HG02763 (cell line): ENCODE results near the gene CEP162.
"Not testable (repeated sequence)": the region's sequence is repeated elsewhere in the genome, so short reads cannot be mapped to it uniquely, and the experiment has no call there.

ENCODE experiments used
- ATAC-seq: cut with Tn5 transposase; IDR thresholded peaks from one replicate; pipeline ENCODE4 v1.9.1; 2021; ENCODE audit warnings: mild to moderate bottlenecking, moderate library complexity; ENCODE audit not compliant: unreplicated experiment

Gene CEP162

DNA sequence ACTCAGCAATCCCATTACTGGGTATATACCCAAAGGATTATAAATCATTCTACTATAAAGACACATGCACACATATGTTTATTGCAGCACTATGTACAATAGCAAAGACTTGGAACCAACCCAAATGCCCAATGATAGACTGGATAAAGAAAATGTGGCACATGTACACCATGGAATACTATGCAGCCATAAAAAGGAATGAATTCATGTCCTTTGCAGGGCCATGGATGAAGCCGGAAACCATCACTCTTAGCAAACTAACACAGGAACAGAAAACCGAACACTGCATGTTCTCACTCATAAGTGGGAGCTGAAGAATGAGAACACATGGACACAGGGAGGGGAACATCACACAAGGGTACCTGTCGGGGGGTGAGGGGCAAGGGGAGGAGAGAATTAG, 63.1 kb downstream of the CEP162 start:
- not testable (repeated sequence) for ATAC-seq

DNA sequence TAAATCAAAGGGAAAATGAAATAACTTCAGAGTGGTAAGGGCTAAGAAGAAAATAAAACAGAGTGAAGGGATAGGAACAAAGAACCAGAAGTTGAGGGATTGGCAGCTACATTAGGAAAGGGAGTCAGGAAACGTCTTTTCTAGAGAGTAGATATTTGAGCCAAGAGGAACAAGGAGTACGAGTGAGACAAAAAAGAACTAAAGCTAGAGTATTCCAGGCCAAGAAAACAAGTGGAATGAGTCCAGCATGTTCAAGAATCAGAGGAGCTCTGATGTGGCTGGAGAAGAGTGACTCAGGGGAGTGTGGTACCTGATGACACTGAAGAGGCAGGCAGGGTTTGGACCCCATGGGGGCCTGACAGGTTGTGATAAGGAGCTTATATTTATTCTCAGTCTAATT, 66.3 kb downstream of the CEP162 start:
- ATAC-seq: no peak

GRCh38 chr6:84156306-84156705, 71.1 kb downstream of the CEP162 start:
- ATAC-seq: no peak

- ATAC-seq: no peak
Measured at GRCh38 chr6:84151669-84152068, 75.8 kb downstream of the CEP162 start.

DNA sequence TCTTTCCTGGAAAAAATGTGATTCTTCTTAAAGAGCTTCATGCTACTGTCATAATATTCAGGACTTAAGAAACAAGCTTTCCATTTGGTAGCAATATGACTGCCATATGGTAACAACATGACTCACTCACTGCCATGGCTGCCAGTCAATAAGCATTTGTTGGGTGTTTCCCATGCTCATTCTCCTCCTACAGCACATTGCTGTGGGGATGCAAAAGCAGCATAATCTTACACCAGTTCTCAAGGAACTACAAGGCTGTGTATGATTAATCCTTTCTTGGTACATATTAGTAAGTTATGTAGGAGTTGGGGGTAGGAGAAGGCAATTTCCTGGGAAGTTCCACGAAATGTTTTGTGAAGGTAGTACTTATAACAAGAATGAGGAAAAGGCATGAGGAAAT, 76.7 kb downstream of the CEP162 start:
- ATAC-seq: no peak

GRCh38 chr6:84141521-84141920, 85.9 kb downstream of the CEP162 start:
- no peak for ATAC-seq

DNA sequence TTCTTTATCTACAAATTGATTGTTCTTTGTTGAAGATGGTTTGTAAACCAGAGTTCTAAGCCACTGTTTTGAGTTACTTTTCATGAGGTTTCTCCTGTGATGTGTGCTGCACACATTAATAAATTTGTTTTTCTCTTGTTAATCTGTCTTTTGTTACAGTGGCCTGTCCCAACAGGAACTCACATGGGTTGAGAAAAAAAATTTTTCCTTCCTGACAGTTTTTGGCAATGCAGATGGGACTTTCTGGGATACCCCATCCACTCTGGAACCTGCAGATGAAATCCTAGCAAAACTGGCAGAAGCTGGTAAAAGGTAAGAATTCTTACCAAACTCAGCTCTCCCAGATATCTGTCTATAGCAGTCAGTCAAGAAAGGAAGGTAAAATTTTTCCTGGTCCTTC, 88.1 kb downstream of the CEP162 start:
- ATAC-seq: no peak

GRCh38 chr6:84137989-84138575, 89.4 kb downstream of the CEP162 start:
- ATAC-seq: no peak

GRCh38 chr6:84137051-84137375, 90.4 kb downstream of the CEP162 start:
- no peak for ATAC-seq

GRCh38 chr6:84136364-84137050, 90.9 kb downstream of the CEP162 start:
- ATAC-seq: no peak

DNA sequence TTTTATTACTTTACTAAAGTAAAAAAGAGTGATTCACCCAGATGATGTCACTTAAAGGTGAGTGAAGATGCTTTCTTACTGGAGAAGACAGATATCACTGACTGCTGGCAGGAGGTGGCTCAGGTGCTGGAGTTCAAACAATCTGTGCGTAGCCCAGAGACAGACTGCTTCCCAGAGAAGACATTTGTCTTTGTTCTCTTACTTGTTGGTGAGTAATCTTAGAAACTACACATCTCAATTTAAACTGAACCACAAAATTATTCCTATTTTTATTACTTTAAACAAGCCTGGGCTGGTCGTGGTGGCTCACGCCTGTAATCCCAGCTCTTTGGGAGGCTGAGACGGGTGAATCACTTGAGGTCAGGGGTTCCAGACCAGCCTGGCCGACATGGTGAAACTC, 92.2 kb downstream of the CEP162 start:
- ATAC-seq: no peak

GRCh38 chr6:84133385-84133784, 94.1 kb downstream of the CEP162 start:
- ATAC-seq: not testable (repeated sequence)

DNA sequence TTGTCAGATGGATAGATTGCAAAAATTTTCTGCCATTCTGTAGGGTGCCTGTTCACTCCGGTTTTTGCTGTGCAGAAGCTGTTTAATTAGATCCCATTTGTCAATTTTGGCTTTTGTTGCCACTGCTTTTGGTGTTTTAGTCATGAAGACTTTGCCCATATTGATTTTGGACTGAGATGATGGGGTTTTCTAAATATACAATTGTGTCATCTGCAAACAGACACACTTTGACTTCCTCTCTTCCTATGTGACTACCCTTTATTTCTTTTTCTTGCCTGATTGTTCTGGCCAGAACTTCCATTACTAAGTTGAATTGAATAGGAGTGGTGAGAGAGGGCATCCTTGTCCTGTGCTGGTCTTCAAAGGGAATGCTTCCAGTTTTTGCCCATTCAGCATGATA, 97.9 kb downstream of the CEP162 start:
- ATAC-seq: not testable (repeated sequence)

GRCh38 chr6:84123186-84123585, 104.3 kb downstream of the CEP162 start:
- ATAC-seq: no peak

DNA sequence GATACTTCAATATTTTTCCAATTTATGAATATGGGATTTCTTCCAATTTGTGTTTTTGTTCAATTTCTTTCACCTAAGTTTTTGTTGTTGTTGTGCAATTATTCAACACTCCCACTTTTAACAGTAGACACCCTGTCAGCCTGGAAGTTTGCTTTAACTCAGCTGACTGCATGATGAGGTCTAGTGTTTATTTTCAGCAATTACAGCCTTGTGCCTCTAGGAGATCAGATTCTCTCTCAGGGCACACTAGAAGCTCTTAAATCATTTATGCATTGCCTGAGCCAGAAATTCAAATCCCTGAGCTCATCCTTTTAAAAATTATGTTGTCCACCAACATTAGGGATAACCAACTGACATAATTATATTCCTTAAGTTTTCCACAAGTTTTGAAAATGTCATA, 108.2 kb downstream of the CEP162 start:
- no peak for ATAC-seq

- no peak for ATAC-seq
Measured at GRCh38 chr6:84118191-84118590, 109.3 kb downstream of the CEP162 start.

DNA sequence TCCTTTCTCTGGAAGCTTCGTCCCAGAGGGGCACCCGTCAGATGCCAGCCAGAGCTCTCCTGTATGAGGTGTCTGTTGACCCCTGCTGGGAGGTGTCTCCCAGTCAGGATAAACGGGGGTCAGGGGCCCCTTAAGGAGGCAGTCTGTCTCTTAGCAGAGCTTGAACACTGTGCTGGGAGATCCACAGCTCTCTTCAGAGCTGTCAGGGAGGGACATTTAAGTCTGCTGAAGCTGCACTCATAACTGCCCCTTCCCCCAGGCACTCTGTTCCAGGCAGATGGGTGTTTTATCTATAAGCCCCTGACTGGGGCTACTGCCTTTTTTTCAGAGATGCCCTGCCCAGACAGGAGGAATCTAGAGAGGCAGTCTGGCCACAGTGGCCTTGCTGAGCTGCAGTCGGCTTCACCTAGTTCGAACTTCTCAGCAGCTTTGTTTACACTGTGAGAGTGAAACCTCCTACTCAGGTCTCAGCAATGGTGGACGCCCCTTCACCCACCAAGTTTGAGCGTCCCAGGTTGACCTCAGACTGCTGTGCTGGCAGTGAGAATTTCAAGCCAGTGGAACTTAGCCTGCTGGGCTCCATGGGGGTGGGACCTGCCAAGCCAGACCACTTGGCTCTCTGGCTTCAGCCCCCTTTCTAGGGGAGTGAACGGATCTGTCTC, 112.4 kb downstream of the CEP162 start:
- not testable (repeated sequence) for ATAC-seq

- ATAC-seq: not testable (repeated sequence)
Measured at GRCh38 chr6:84111351-84111750, 116.1 kb downstream of the CEP162 start.

DNA sequence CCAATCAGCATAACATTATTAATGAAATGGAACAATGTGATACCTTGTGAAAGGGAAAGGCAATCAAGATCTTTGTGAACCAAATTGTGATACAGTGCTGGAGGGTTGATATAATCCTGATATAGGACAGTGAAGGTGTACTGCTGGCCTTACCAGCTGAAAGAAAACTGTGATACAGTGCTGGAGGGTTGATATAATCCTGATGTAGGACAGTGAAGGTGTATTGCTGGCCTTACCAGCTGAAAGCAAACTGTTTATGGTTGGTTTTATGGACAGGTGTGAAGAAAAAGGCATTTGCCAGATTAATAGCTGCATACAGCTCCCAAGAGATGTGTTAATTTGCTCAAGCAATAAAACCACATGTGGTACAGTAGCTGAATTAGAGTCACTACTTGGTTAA, 119.9 kb downstream of the CEP162 start:
- ATAC-seq: no peak

- ATAC-seq: not testable (repeated sequence)
Measured at GRCh38 chr6:84105215-84105924, 122.1 kb downstream of the CEP162 start.

- no peak for ATAC-seq
Measured at GRCh38 chr6:84103029-84103428, 124.4 kb downstream of the CEP162 start.

GRCh38 chr6:84095156-84095555, 132.3 kb downstream of the CEP162 start:
- no peak for ATAC-seq
